Activated CD4-positive, alpha-beta memory T cell treated with anti-CD3 and anti-CD28 coated beads, Interleukin-2, amount 10 ng/mL, durations not matched to agents 7 days and 5 days (primary cell): Measurements from ENCODE around the gene CIDEC. TPM values are rescaled to one million over a fixed set of nuclear protein-coding genes. Genes with fewer than 3 reads are reported as not detected.
"Not testable (repeated sequence)": the region's sequence is repeated elsewhere in the genome, so short reads cannot be mapped to it uniquely, and the experiment has no call there.

Experiments
- CTCF ChIA-PET: fragments of 350-600 bp; sonication (Branson Sonifier 250); formaldehyde crosslinking; loops from one replicate; lab custom pipeline; 2021; ENCODE audit warnings: antibody characterized with exemption, inconsistent platforms; lab: Charles Lee
- POLR2A ChIA-PET: fragments of 350-600 bp; sonication (Branson Sonifier 250); formaldehyde crosslinking; loops from one replicate; lab custom pipeline; 2021; ENCODE audit warnings: antibody characterized with exemption; lab: Charles Lee
- DNase-seq: peaks from one replicate; pipeline ENCODE4 v3.0.0-alpha.2; 2020
- H3K27ac Mint-ChIP-seq: one replicate; pipeline ENCODE4 v1.8.0; 2021; ENCODE audit warnings: mild to moderate bottlenecking, mixed read lengths
- H3K27me3 Mint-ChIP-seq: one replicate; pipeline ENCODE4 v1.8.0; 2021; ENCODE audit warnings: mixed read lengths
- H3K36me3 Mint-ChIP-seq: one replicate; pipeline ENCODE4 v1.8.0; 2021; ENCODE audit warnings: low read depth, mixed read lengths
- H3K4me1 Mint-ChIP-seq: one replicate; pipeline ENCODE4 v1.8.0; 2021; ENCODE audit warnings: mixed read lengths
- H3K4me3 Mint-ChIP-seq: one replicate; pipeline ENCODE4 v1.8.0; 2021; ENCODE audit warnings: mild to moderate bottlenecking, mixed read lengths
- H3K9me3 Mint-ChIP-seq: one replicate; pipeline ENCODE4 v1.8.0; 2021; ENCODE audit warnings: mixed read lengths
- total RNA-seq, 2 experiments: library from RNA; stranded (reverse); gene quantifications; one replicate each; pipeline ENCODE4 v1.2.3, GENCODE V29; 2021

The CIDEC gene
- total RNA-seq, 2 experiments from 2014 or later, result not detected

GRCh38 chr3:9898467-9899241 lies 18.6 kb upstream of the CIDEC start:
- Mint-ChIP-seq H3K4me3 (no peak overlapping the region), H3K4me1 (peaks cover 43% of the 10 kb centered on the region), H3K9me3 (no peaks in the 10 kb centered on the region), H3K36me3 (peaks cover 13% of the 10 kb centered on the region), H3K27ac (no peak overlapping the region), H3K27me3 (no peaks in the 10 kb centered on the region)
- CTCF ChIA-PET, result no interaction called here
- POLR2A ChIA-PET, result no interaction called here
- no peak for DNase-seq

- H3K27ac Mint-ChIP-seq, result no peak overlapping the region
- no peak for DNase-seq
- H3K4me3 Mint-ChIP-seq, result no peak overlapping the region
- H3K9me3 Mint-ChIP-seq, result no peaks in the 10 kb centered on the region
- peaks cover 21% of the 10 kb centered on the region for H3K36me3 Mint-ChIP-seq
- CTCF ChIA-PET, result no interaction called here
- H3K27me3 Mint-ChIP-seq, result no peaks in the 10 kb centered on the region
- peaks cover 40% of the 10 kb centered on the region for H3K4me1 Mint-ChIP-seq
- POLR2A ChIA-PET, result no interaction called here
Measured at GRCh38 chr3:9897408-9898372, 17.6 kb upstream of the CIDEC start.

- H3K27me3 Mint-ChIP-seq, H3K4me3 Mint-ChIP-seq, H3K27ac Mint-ChIP-seq, POLR2A ChIA-PET, DNase-seq, CTCF ChIA-PET, H3K9me3 Mint-ChIP-seq: not testable (repeated sequence)
- Mint-ChIP-seq H3K36me3 (peaks cover 26% of the 10 kb centered on the region), H3K4me1 (peaks cover 37% of the 10 kb centered on the region)
Measured at GRCh38 chr3:9896755-9897407, 16.8 kb upstream of the CIDEC start.

- POLR2A ChIA-PET, result interaction anchor here (1.0 kb wide), 1 partner anchor 36 kb away, joined by 3 read pairs; no protein-coding TSS in a partner anchor
- DNase-seq, H3K27me3 Mint-ChIP-seq, CTCF ChIA-PET, H3K27ac Mint-ChIP-seq, H3K4me3 Mint-ChIP-seq, H3K9me3 Mint-ChIP-seq: not testable (repeated sequence)
- peaks cover 34% of the 10 kb centered on the region for H3K4me1 Mint-ChIP-seq
- H3K36me3 Mint-ChIP-seq, result peaks cover 30% of the 10 kb centered on the region
Measured at GRCh38 chr3:9895715-9896114, 15.7 kb upstream of the CIDEC start.

GRCh38 chr3:9893739-9894138 lies 13.7 kb upstream of the CIDEC start:
- no peak overlapping the region for H3K4me3 Mint-ChIP-seq

GRCh38 chr3:9891072-9891622 lies 11.1 kb upstream of the CIDEC start:
- ChIA-PET CTCF (interaction anchor here (0.6 to 3.6 kb wide), 14 partner anchors 11 to 430 kb away, joined by 3 to 29 read pairs (median 3); partner anchors contain the start of genes CRELD1, IL17RE, RPUSD3 and SEC13), POLR2A (interaction anchor here (0.9 to 3.5 kb wide), 23 partner anchors 11 to 494 kb away, joined by 3 to 54 read pairs (median 5); partner anchors contain the start of genes ARPC4, CIDEC, CRELD1 and IL17RE)
- no peaks in the 10 kb centered on the region for H3K9me3 Mint-ChIP-seq
- H3K27me3 Mint-ChIP-seq, result no peaks in the 10 kb centered on the region
- H3K27ac Mint-ChIP-seq, result peak overlapping the region; percentile 92
- H3K4me3 Mint-ChIP-seq, result peak overlapping the region; percentile 99
- H3K4me1 Mint-ChIP-seq, result peaks cover 36% of the 10 kb centered on the region
- H3K36me3 Mint-ChIP-seq, result peaks cover 32% of the 10 kb centered on the region
- DNase-seq, result no peak

More at GRCh38 chr3:9893739-9894138, 13.7 kb upstream of the CIDEC start:
- POLR2A ChIA-PET, result interaction anchor here (0.9 to 1.5 kb wide), 5 partner anchors 11 to 132 kb away, joined by 3 to 4 read pairs (median 3); partner anchors contain the start of genes ARPC4, EMC3 and TADA3
- Mint-ChIP-seq H3K9me3 (no peaks in the 10 kb centered on the region), H3K36me3 (peaks cover 32% of the 10 kb centered on the region), H3K27me3 (no peaks in the 10 kb centered on the region), H3K4me1 (peaks cover 36% of the 10 kb centered on the region), H3K27ac (no peak overlapping the region)
- CTCF ChIA-PET, result interaction anchor here (1.1 to 1.3 kb wide), 3 partner anchors 40 to 134 kb away, joined by 3 to 4 read pairs (median 3); partner anchors contain the start of gene CRELD1
- DNase-seq, result no peak

GRCh38 chr3:9890249-9891071 lies 10.4 kb upstream of the CIDEC start, which contains the start of gene JAGN1:
JAGN1 (plus strand) TSS chr3:9890610; CDS start chr3:9890723, 113 bp downstream.
- Mint-ChIP-seq H3K27ac (peak within 1 kb of the TSS; percentile 92), H3K4me3 (peak within 1 kb of the TSS; percentile 99), H3K4me1 (peaks cover 36% of the 10 kb centered on the region), H3K36me3 (peaks cover 32% of the 10 kb centered on the region), H3K9me3 (no peaks in the 10 kb centered on the region), H3K27me3 (no peaks in the 10 kb centered on the region)
- peak; percentile 92 for DNase-seq
- CTCF ChIA-PET, result interaction anchor here (0.7 to 3.6 kb wide), 14 partner anchors 12 to 431 kb away, joined by 3 to 29 read pairs (median 4); partner anchors contain the start of genes CRELD1, FANCD2, IL17RE and RPUSD3
- POLR2A ChIA-PET, result interaction anchor here (0.6 to 3.5 kb wide), 25 partner anchors 11 to 494 kb away, joined by 3 to 54 read pairs (median 5); partner anchors contain the start of genes ARPC4, CIDEC, CRELD1 and IL17RE

- no peaks in the 10 kb centered on the region for H3K27me3 Mint-ChIP-seq
- no peak overlapping the region for H3K27ac Mint-ChIP-seq
- ChIA-PET POLR2A (interaction anchor here (0.8 to 3.5 kb wide), 7 partner anchors 12 to 97 kb away, joined by 3 to 54 read pairs (median 7); partner anchors contain the start of genes ARPC4, CRELD1 and IL17RE), CTCF (interaction anchor here (0.6 to 3.6 kb wide), 5 partner anchors 36 to 137 kb away, joined by 3 to 29 read pairs (median 3); partner anchors contain the start of genes CRELD1 and FANCD2)
- H3K36me3 Mint-ChIP-seq, result peaks cover 26% of the 10 kb centered on the region
- no peak for DNase-seq
- H3K4me1 Mint-ChIP-seq, result peaks cover 30% of the 10 kb centered on the region
- no peak overlapping the region for H3K4me3 Mint-ChIP-seq
- no peaks in the 10 kb centered on the region for H3K9me3 Mint-ChIP-seq
Measured at GRCh38 chr3:9889405-9889804, 9.4 kb upstream of the CIDEC start.

- no peak overlapping the region for H3K27ac Mint-ChIP-seq
- ChIA-PET CTCF (interaction anchor here (1.0 to 1.2 kb wide), 2 partner anchors 42 to 58 kb away, joined by 3 to 4 read pairs; no protein-coding TSS in a partner anchor), POLR2A (interaction anchor here (3.5 kb wide), 1 partner anchor 24 kb away, joined by 27 read pairs; no protein-coding TSS in a partner anchor)
- DNase-seq, result no peak
- no peaks in the 10 kb centered on the region for H3K27me3 Mint-ChIP-seq
- no peak overlapping the region for H3K4me3 Mint-ChIP-seq
- peaks cover 22% of the 10 kb centered on the region for H3K4me1 Mint-ChIP-seq
- no peaks in the 10 kb centered on the region for H3K9me3 Mint-ChIP-seq
- H3K36me3 Mint-ChIP-seq, result peaks cover 19% of the 10 kb centered on the region
Measured at GRCh38 chr3:9888540-9888939, 8.5 kb upstream of the CIDEC start.

- ChIA-PET POLR2A (no interaction called here), CTCF (no interaction called here)
- DNase-seq, result no peak
- Mint-ChIP-seq H3K9me3 (no peaks in the 10 kb centered on the region), H3K27ac (no peak overlapping the region), H3K27me3 (no peaks in the 10 kb centered on the region), H3K4me1 (peaks cover 14% of the 10 kb centered on the region), H3K36me3 (peaks cover 9% of the 10 kb centered on the region), H3K4me3 (no peak overlapping the region)
Measured at GRCh38 chr3:9887480-9887879, 7.4 kb upstream of the CIDEC start.

- DNase-seq, result no peak
- peaks cover 8% of the 10 kb centered on the region for H3K4me1 Mint-ChIP-seq
- no peaks in the 10 kb centered on the region for H3K9me3 Mint-ChIP-seq
- no peak overlapping the region for H3K4me3 Mint-ChIP-seq
- ChIA-PET CTCF (no interaction called here), POLR2A (no interaction called here)
- no peak overlapping the region for H3K27ac Mint-ChIP-seq
- peaks cover 6% of the 10 kb centered on the region for H3K36me3 Mint-ChIP-seq
- H3K27me3 Mint-ChIP-seq, result no peaks in the 10 kb centered on the region
Measured at GRCh38 chr3:9886328-9886727, 6.3 kb upstream of the CIDEC start.
